ENCODE data around the gene ASCC3. TPM values are rescaled to one million over a fixed set of nuclear protein-coding genes. Genes with fewer than 3 reads are reported as not detected.

Gene ASCC3
- total and polyA plus RNA-seq, 7 donors: 6.0 to 27.1 (median 22.4) TPM

DNA sequence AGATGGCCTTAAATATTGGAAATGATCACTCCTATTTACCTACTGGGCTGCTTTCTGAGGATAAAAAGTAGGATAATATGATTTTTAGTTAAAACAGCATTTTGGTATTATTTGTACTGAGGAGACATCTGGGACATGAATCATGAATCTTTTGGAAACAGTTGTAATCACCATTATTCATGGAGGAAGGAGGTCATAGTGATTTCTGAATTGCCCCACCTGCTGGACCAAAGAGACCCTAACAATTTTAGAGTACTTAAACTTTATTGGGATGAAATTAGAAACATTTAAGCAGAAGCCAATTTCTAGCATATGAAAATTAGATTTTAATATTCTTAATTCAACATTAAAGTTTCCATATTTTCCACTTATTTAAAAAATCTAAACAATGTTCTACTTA is 308.0 kb downstream of the ASCC3 start:
- H3K36me3 ChIP-seq: peaks cover 0 to 14% (median 0%) of the 10 kb centered on the region in 4 donors
- intact Hi-C loops (cut with DNase I): no loop called here
- no peak overlapping the region for H3K4me3 ChIP-seq
- H3K9me3 ChIP-seq: no peaks in the 10 kb centered on the region
- TF ChIP-seq, protein P1, sequence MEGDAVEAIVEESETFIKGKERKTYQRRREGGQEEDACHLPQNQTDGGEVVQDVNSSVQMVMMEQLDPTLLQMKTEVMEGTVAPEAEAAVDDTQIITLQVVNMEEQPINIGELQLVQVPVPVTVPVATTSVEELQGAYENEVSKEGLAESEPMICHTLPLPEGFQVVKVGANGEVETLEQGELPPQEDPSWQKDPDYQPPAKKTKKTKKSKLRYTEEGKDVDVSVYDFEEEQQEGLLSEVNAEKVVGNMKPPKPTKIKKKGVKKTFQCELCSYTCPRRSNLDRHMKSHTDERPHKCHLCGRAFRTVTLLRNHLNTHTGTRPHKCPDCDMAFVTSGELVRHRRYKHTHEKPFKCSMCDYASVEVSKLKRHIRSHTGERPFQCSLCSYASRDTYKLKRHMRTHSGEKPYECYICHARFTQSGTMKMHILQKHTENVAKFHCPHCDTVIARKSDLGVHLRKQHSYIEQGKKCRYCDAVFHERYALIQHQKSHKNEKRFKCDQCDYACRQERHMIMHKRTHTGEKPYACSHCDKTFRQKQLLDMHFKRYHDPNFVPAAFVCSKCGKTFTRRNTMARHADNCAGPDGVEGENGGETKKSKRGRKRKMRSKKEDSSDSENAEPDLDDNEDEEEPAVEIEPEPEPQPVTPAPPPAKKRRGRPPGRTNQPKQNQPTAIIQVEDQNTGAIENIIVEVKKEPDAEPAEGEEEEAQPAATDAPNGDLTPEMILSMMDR (IDR thresholded peaks at IDR 0.05): no peak
- no peak overlapping the region for H3K27ac ChIP-seq
- H3K27me3 ChIP-seq: no peaks in the 10 kb centered on the region
- no peak for DNase-seq
- no peaks in the 10 kb centered on the region for H3K4me1 ChIP-seq

DNA sequence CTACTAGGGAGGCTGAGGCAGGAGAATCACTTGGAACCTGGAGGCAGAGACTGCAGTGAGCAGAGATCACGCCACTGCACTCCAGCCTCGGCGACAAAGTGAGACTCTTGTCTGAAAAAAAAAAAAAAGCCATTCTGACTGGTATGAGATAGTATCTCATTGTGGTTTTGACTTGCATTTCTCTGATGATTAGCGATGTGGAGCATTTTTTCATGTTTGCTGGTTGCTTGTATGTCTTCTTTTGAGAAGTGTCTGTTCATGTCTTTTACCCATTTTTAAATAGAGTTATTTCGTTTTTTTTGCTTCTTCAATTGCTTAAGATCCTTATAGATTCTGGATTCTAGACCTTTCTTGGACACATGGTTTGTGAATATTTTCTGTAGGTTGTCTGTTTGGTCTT is 312.9 kb downstream of the ASCC3 start:
- H3K27ac ChIP-seq: no peak overlapping the region
- peaks cover 0 to 14% (median 0%) of the 10 kb centered on the region in 4 donors for H3K36me3 ChIP-seq
- no peaks in the 10 kb centered on the region for H3K27me3 ChIP-seq
- H3K4me3 ChIP-seq: no peak overlapping the region
- intact Hi-C loops (cut with DNase I): no loop called here
- no peak for DNase-seq
- 92 to 93% methylated on average over 5 of the region's 5 CpGs for WGBS, 2 donors
- no peaks in the 10 kb centered on the region for H3K9me3 ChIP-seq
- TF ChIP-seq, protein P1 (IDR thresholded peaks at IDR 0.05): no peak
- TF ChIP-seq POLR2AphosphoS5 (IDR thresholded peaks at IDR 0.05): no peak
- TF ChIP-seq EP300 (IDR thresholded peaks at IDR 0.05): no peak
- no peak for TF ChIP-seq POLR2A (IDR thresholded peaks at IDR 0.05)
- no peaks in the 10 kb centered on the region for H3K4me1 ChIP-seq

DNA sequence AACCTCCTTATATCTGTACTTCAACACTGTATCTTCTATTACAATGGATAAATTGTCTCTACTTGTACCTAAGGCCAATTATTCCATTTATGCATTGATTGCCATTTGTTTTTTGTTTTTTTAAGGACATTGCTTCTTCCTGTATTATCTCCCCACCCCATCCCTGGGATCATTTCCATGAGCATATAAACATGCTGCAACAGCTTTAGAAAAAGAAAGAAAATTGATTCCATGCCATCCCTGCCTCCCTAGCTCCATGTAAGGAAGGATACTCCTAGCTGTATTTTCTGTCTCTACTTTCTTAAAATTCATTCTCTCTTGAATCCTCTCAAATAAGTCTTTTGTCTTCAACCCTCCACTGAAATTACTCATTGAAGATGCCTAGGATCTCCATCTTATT is 314.6 kb downstream of the ASCC3 start:
- DNase-seq: no peak
- TF ChIP-seq, protein P1 (IDR thresholded peaks at IDR 0.05): no peak
- no peak for TF ChIP-seq POLR2A (IDR thresholded peaks at IDR 0.05)
- TF ChIP-seq POLR2AphosphoS5 (IDR thresholded peaks at IDR 0.05): no peak
- intact Hi-C loops (cut with DNase I): no loop called here

DNA sequence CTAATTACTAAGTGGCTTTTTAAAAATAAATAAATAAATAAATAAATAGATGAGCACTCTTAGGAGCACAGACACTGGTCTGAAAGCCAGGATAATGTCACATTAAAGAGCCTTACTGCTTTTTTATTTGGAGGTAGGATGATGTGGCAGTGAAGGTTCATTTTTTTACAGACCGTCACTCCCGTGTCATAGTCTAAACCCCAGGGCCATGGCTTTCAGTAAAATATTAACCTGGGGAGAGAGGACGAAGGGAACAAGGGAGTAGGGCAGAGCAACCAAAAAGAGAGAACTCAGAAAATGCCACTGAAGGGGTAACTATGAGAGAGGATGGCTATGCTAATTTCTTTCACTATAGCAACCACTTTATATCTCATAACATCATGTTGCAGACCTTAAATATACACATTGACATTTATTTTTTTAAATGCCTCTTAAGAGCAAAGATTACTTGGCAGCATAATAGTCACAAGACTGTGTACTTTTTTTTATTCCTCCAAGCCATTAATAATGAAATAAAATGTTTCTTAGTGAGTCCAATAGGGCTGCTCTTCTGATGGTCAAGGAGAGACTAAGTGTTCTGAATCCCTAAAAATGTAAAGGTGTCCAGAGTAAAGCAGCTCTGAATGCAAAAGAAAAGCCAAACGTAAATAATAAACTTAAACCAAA is 315.6 kb downstream of the ASCC3 start:
- DNase-seq: no peak
- no peak overlapping the region for H3K27ac ChIP-seq
- H3K27me3 ChIP-seq: no peaks in the 10 kb centered on the region
- no peaks in the 10 kb centered on the region for H3K4me1 ChIP-seq
- no peak overlapping the region for H3K4me3 ChIP-seq
- H3K36me3 ChIP-seq: peaks cover 0 to 4% (median 0%) of the 10 kb centered on the region in 4 donors
- intact Hi-C loops (cut with DNase I): no loop called here
- WGBS, 2 donors: 60 to 92% methylated on average over 4 of the region's 4 CpGs
- TF ChIP-seq, protein P1 (IDR thresholded peaks at IDR 0.05): no peak
- no peak for TF ChIP-seq POLR2AphosphoS5 (IDR thresholded peaks at IDR 0.05)
- no peak for TF ChIP-seq EP300 (IDR thresholded peaks at IDR 0.05)
- TF ChIP-seq POLR2A (IDR thresholded peaks at IDR 0.05): no peak
- no peaks in the 10 kb centered on the region for H3K9me3 ChIP-seq

More for the DNA sequence above, 314.6 kb downstream of the ASCC3 start:
- Histone ChIP-seq H3K4me1 (no peaks in the 10 kb centered on the region), H3K4me3 (no peak overlapping the region), H3K27me3 (no peaks in the 10 kb centered on the region), H3K36me3 (peaks cover 0 to 9% (median 0%) of the 10 kb centered on the region in 4 donors), H3K9me3 (no peaks in the 10 kb centered on the region), H3K27ac (no peak overlapping the region)

DNA sequence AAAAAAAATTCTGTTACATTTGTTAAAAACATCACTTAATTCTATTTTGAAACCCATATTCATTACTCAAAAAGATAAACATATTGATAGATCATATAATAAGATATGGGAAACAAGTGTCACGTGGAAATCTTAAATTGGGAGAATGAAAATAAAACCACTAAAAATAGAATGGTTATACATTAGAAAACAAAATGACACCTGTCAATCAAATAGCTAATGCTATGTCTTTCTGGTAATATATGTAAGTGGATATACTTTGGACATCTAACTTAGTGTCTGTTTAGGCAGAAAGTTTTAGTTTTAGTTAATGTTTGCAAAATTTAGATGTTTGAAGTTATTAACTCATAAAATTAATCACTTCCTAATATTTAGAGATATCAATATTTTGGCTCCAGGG is 321.3 kb downstream of the ASCC3 start:
- no peaks in the 10 kb centered on the region for H3K27me3 ChIP-seq
- H3K9me3 ChIP-seq: no peaks in the 10 kb centered on the region
- no peak for DNase-seq
- WGBS, 2 donors: 94 to 95% methylated on average over 1 of the region's 1 CpG
- no peaks in the 10 kb centered on the region for H3K36me3 ChIP-seq
- no peak overlapping the region for H3K27ac ChIP-seq
- H3K4me1 ChIP-seq: no peaks in the 10 kb centered on the region
- no peak overlapping the region for H3K4me3 ChIP-seq
- TF ChIP-seq, protein P1 (IDR thresholded peaks at IDR 0.05): no peak
- TF ChIP-seq EP300 (IDR thresholded peaks at IDR 0.05): no peak
- TF ChIP-seq POLR2AphosphoS5 (IDR thresholded peaks at IDR 0.05): no peak
- TF ChIP-seq POLR2A (IDR thresholded peaks at IDR 0.05): no peak
- intact Hi-C loops (cut with DNase I): no loop called here
